K562 (cell line): ENCODE measurements around the gene GHRH. TPM values are rescaled to one million over a fixed set of nuclear protein-coding genes. Genes with fewer than 3 reads are reported as not detected.

Experiments
- POLR3G ChIP-seq: IDR thresholded peaks from 2 replicates; pipeline ENCODE4 v1.6.1; 2011; ENCODE audit not compliant: insufficient read length, insufficient replicate concordance; ENCODE audit errors: extremely low read depth
- SMAD2 ChIP-seq: fragments of 150-350 bp; IDR thresholded peaks from 2 replicates; pipeline ENCODE4 v1.6.1; 2014; ENCODE audit warnings: low read depth, mild to moderate bottlenecking, low read length
- SREBF2 ChIP-seq: sonication (generic); formaldehyde crosslinking; IDR thresholded peaks from 2 replicates; pipeline ENCODE4 v1.4.0; 2020; ENCODE audit warnings: mild to moderate bottlenecking, missing genetic modification reagents
- ZNF133 ChIP-seq: fragments of 250-450 bp; sonication (Bioruptor Pico); IDR thresholded peaks from 2 replicates; pipeline ENCODE4 v1.4.0; 2020; ENCODE audit warnings: mild to moderate bottlenecking
- ZNF184 ChIP-seq: sonication (generic); formaldehyde crosslinking; IDR thresholded peaks from 2 replicates; pipeline ENCODE4 v1.5.0; 2020; ENCODE audit warnings: missing genetic modification reagents
- ZNF212 ChIP-seq: fragments of 450-650 bp; formaldehyde crosslinking; IDR thresholded peaks from 2 replicates; pipeline ENCODE4 v1.4.0; 2020; ENCODE audit warnings: mild to moderate bottlenecking
- polyA plus RNA-seq, 8 experiments: library from polyadenylated mRNA; depleted of rRNA in 4 of 8; stranded (reverse) in 5 of 8; unstranded in 3 of 8; fragments of >200 nt; fragmentation: Nextera tagmentation in 2 of 8; fragmentation: Illumina TruSeq in 1 of 8; extraction: Ambion mirVana in 2 of 8; extraction: Trizol in 1 of 8; gene quantifications; 2 replicates each; pipeline versions ENCODE4 v1.2.1 to v1.2.3, GENCODE V29; 2011 to 2014; ENCODE audit warnings: inconsistent platforms in 1 of 8, missing spikeins in 1 of 8
- total RNA-seq, 7 experiments: library from RNA; depleted of rRNA in 6 of 7; stranded (reverse); fragments of >200 nt in 6 of 7; fragmentation: Illumina TruSeq in 2 of 7; extraction: Trizol in 2 of 7; gene quantifications; 2 replicates each; pipeline versions ENCODE4 v1.2.1 to v1.2.3, GENCODE V29; 2011 to 2021; ENCODE audit warnings: low replicate concordance in 1 of 7
- TF ChIP-seq, protein P1 (sequence below): fragments of 450-650 bp; formaldehyde crosslinking; IDR thresholded peaks from 2 replicates; pipeline ENCODE4 v1.4.0; 2022; ENCODE audit warnings: mild to moderate bottlenecking, moderate library complexity
- TF ChIP-seq, protein P2 (sequence below): fragments of 250-450 bp; sonication (Bioruptor Pico); IDR thresholded peaks from 2 replicates; pipeline ENCODE4 v1.5.0; 2021; ENCODE audit warnings: mild to moderate bottlenecking, borderline replicate concordance

GHRH gene
- total and polyA plus RNA-seq, 9 of the 15 experiments (the other 6 are each of a cell fraction or from before 2014, with no cell fraction given): not detected

DNA sequence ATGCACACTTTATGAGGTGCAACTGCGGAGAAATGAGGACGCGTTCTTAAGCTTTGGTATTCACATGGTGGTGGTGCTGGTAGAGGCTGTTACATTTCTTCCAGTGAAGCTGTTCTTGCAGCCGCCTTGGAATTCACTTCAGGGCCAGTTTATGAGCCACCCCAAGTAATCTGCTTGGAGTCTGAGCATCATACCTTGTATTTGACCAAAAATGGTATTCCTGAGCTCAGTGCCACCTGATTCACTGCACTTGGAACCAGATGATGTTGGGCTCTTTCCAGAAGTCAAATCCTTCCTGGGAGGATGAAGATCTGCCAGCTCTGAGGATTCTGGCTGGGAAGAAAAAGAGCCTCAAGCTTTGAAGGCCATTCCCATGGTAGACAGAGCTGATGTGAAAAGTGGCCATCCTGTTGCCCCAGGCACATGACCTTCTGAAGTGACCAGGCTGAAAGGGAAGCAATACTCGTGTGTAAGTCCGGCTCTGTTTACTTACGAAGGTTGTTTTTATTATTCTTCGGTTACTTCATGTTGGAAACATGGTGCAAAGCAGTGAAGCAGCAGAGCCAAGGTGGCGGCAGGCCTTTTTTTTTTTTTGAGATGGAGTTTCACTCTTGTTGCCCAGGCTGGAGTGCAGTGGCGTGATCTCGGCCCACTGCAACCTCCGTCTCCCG lies 35.6 kb upstream of the GHRH start (continued):
- no peak for TF ChIP-seq POLR3G
- TF ChIP-seq SMAD2: no peak
- TF ChIP-seq ZNF133 (CRISPR knock-in tag): no peak
- TF ChIP-seq SREBF2 (CRISPR knock-in tag): no peak
- TF ChIP-seq ZNF184 (CRISPR knock-in tag): no peak
- TF ChIP-seq, protein P1, sequence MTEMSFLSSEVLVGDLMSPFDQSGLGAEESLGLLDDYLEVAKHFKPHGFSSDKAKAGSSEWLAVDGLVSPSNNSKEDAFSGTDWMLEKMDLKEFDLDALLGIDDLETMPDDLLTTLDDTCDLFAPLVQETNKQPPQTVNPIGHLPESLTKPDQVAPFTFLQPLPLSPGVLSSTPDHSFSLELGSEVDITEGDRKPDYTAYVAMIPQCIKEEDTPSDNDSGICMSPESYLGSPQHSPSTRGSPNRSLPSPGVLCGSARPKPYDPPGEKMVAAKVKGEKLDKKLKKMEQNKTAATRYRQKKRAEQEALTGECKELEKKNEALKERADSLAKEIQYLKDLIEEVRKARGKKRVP (CRISPR knock-in tag): no peak
- TF ChIP-seq, protein P2, sequence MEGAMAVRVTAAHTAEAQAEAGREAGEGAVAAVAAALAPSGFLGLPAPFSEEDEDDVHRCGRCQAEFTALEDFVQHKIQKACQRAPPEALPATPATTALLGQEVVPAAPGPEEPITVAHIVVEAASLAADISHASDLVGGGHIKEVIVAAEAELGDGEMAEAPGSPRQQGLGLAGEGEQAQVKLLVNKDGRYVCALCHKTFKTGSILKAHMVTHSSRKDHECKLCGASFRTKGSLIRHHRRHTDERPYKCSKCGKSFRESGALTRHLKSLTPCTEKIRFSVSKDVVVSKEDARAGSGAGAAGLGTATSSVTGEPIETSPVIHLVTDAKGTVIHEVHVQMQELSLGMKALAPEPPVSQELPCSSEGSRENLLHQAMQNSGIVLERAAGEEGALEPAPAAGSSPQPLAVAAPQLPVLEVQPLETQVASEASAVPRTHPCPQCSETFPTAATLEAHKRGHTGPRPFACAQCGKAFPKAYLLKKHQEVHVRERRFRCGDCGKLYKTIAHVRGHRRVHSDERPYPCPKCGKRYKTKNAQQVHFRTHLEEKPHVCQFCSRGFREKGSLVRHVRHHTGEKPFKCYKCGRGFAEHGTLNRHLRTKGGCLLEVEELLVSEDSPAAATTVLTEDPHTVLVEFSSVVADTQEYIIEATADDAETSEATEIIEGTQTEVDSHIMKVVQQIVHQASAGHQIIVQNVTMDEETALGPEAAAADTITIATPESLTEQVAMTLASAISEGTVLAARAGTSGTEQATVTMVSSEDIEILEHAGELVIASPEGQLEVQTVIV: no peak
- no peak for TF ChIP-seq ZNF212 (CRISPR knock-in tag)
- TF ChIP-seq, all 486 proteins: peak for 0
